Epithelial cell of proximal tubule (primary cell): ENCODE measurements around the gene RIOX2. TPM values are rescaled to one million over a fixed set of nuclear protein-coding genes. Genes with fewer than 3 reads are reported as not detected.

Experiments
- DNase-seq: peaks from one replicate; pipeline ENCODE4 v3.0.0-alpha.2; 2011; ENCODE audit warnings: low read depth
- H3K4me3 ChIP-seq: 2 replicates; pipeline ENCODE4 v1.5.1; 2011; ENCODE audit warnings: low read depth, mild to moderate bottlenecking, low read length
- total RNA-seq: library from RNA; depleted of rRNA; stranded (reverse); fragments of >200 nt; gene quantifications from 2 replicates; pipeline ENCODE4 v1.2.3, GENCODE V29; 2015
- TF ChIP-seq, protein P1 (sequence below): conservative IDR thresholded peaks from 2 replicates; pipeline ENCODE4 v1.5.1; 2012; ENCODE audit warnings: low read depth, mild to moderate bottlenecking, low read length

RIOX2 gene
- total RNA-seq, 1 donor from 2014 or later, result 15.6 TPM

DNA sequence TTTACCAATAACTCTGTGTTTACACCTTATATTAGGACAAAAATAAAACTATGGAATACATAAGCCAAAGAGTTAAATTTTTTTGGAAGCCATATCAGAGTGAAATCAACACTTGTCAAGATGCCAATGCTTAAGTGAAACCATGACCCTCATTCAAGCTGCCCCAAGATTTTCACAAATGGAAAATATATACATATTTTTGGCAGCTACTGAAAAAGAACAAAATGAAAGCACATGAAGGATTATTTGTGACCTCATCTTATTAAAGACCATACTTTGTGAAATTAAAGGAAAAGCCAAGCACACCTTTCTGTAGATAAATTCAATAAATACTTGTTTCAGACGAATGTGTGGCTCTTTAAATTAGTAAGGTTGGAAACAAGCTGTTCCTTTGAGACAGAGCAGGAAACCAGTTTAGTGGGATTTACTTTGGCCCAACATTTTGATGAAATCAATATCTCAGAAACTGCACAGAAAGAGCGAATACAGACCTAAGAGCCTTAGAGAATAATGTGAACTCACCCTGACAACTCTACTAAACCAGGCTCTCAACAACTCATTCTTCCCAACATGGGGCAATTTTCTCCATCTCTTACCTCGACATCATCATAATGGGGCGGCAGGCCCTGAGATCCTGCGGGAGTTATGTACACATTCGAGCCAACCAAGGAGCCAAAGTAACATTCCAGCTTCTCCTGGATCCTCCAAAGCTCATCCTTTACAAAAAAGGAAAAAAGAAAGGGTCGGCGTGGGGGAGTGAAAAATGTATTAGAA, 11.1 kb downstream of the RIOX2 start:
- DNase-seq, result no peak
- no peak overlapping the region for H3K4me3 ChIP-seq
- TF ChIP-seq, protein P1, sequence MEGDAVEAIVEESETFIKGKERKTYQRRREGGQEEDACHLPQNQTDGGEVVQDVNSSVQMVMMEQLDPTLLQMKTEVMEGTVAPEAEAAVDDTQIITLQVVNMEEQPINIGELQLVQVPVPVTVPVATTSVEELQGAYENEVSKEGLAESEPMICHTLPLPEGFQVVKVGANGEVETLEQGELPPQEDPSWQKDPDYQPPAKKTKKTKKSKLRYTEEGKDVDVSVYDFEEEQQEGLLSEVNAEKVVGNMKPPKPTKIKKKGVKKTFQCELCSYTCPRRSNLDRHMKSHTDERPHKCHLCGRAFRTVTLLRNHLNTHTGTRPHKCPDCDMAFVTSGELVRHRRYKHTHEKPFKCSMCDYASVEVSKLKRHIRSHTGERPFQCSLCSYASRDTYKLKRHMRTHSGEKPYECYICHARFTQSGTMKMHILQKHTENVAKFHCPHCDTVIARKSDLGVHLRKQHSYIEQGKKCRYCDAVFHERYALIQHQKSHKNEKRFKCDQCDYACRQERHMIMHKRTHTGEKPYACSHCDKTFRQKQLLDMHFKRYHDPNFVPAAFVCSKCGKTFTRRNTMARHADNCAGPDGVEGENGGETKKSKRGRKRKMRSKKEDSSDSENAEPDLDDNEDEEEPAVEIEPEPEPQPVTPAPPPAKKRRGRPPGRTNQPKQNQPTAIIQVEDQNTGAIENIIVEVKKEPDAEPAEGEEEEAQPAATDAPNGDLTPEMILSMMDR, result no peak

DNA sequence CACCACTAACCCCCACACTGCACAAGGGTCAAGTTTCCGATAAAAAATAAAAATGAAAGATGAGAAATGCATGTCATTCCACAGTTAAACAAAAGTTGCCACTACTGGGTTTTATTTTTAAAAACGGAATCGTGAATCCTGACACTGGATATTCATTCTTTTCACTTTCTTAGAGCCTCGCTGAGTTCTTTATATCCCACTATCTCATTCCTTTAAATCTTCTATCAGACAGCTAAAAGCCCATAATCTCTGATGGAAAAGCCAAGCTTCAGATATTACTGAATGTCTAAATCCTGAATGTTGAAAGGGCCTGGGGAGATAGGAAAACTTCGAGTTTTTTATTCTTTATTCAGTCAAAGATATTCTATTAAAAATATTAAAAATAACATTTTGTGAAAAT, 11.7 kb downstream of the RIOX2 start:
- TF ChIP-seq, protein P1, result no peak
- no peak for DNase-seq

DNA sequence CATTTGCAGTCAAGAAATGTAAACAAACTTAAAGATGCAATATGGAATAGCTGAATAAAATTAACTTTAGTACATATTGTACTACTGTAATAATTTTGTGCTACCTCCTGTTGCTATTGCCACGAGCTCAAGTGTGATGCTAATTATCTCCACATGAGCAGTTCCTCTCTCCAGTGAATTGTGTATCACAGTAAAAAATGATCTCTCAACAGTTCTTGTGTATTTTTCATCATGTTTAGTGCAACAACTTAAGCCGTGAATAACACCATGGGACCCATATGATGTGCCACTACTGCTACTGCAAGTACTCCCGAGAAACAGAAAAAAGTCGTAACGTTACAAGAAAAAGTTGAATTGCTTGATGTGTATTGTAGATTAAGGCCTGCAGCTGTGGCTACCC, 12.4 kb downstream of the RIOX2 start:
- TF ChIP-seq, protein P1, result no peak
- DNase-seq, result no peak
- H3K4me3 ChIP-seq, result no peak overlapping the region

More for the DNA sequence above, 11.7 kb downstream of the RIOX2 start:
- H3K4me3 ChIP-seq, result no peak overlapping the region

DNA sequence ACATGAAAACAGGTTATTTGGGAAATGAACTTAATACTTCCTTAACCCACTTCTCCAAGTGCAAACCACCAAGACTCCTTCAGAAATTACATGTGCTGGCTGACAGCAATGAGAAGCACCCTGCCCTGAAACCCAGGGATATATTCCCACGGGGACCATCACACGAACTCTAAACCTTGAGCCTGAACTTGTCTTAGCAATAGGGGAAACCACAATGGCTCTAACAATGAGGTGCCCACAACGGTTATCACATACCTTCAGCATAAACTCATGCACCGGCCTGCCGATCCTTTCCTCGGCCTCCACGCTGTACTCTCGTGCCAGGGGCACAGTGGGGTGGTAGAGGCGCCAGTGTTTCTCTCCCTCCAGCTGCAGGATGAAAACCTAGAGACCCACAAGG, 13.4 kb downstream of the RIOX2 start:
- DNase-seq, result no peak
- H3K4me3 ChIP-seq, result no peak overlapping the region
- TF ChIP-seq, protein P1, result no peak

DNA sequence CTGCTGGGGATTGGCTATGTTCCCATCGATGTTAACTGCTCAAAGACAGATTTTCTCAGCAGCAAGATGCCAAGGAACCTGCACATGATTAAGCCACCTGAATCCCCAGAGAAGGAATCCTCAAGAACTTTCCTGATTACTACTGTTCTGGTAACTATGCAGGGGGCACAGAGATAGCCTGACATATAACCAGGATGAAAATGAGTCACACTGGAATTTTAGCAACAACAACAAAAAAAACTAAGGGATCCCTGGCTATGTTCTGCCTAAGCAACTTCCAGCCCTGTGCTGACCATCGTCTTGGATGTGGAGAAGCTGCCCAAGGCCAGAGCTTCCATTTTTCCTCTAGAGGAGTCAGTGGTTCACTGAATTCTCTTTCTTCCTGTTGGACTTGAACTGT, 13.8 kb downstream of the RIOX2 start:
- DNase-seq, result peak; percentile 78
- no peak overlapping the region for H3K4me3 ChIP-seq

DNA sequence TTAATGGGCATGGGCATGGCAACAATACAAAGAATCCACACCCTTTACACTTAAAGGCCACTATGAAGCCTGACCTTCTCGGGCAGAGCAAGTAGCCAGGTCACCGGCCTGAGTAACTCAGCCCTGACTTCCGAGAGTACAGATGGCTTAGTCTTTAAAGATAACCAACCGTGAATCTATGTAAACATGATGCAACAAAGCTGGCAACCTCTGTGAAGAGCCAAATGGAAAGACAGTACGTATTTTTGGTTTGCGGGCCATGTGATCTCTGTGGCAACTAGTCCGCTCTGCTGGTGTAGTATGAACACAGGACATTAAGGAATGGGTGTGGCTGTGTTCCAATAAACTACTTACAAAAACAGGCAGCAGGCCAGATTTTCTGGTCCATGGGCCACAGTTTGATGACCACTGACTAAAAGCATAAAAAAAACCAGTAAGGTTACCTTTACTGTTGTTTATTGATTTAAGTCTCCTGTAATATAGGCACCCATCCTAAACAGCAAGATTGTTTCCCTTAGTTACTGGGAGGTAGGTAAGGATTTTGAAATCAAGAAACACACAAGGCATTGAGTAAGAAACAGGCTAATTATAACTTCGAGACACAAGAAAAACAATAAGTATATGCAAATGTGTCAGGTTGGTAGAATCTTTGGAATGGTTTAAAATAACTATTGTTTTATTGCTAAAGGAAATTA, 14.5 kb downstream of the RIOX2 start:
- peak; percentile 98 for DNase-seq
- H3K4me3 ChIP-seq, result no peak overlapping the region
- TF ChIP-seq, protein P1, result no peak

More for the DNA sequence above, 13.8 kb downstream of the RIOX2 start:
- TF ChIP-seq, protein P1, result no peak
